Fibroblast of skin of scalp (primary cell): ENCODE results near the gene CHRNE. TPM values are rescaled to one million over a fixed set of nuclear protein-coding genes. Genes with fewer than 3 reads are reported as not detected.
A peak's percentile ranks its signal among the peaks of the same experiment; 100 is the strongest.

Source experiments
- DNase-seq: peaks from one replicate; pipeline ENCODE4 v3.0.0-alpha.2; 2013
- polyA plus RNA-seq, 2 experiments: library from polyadenylated mRNA; unstranded; fragments of 120-200 nt; gene quantifications; one replicate each; pipeline ENCODE4 v1.2.1, GENCODE V29; 2013; ENCODE audit not compliant: insufficient read length in 2 of 2

CHRNE gene
- polyA plus RNA-seq (2013, experiment 1 of 2; ENCODE audit: insufficient read length): 0.39 TPM
- 0.48 TPM for polyA plus RNA-seq (2013, experiment 2 of 2; ENCODE audit: insufficient read length)

- DNase-seq: peak; percentile 65
These were observed at the start of gene CHRNE for GRCh38 chr17:4903051-4903818. TSS of gene CHRNE (minus strand) at chr17:4903098. CDS start at chr17:4903063, 35 bp downstream.

DNA sequence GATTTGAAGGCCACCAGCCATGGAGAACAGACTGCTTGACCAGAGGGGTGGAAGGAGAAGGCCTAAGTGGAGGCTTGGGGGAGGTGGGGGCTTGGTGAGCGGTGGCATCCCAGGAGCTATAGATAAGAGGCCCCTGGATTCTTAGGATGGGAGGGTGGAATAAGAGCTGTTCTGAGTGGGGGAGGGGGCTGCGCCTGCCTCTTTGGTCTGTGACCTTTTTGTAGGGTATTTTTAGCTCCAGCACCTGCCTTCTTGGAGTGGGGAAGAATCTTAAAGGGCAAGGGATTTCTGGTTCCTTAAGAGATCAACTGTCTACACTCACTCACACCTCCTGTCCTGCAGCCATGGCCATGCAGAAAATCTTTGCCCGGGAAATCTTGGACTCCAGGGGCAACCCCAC, 48.6 kb upstream of the CHRNE start:
- no peak for DNase-seq

DNA sequence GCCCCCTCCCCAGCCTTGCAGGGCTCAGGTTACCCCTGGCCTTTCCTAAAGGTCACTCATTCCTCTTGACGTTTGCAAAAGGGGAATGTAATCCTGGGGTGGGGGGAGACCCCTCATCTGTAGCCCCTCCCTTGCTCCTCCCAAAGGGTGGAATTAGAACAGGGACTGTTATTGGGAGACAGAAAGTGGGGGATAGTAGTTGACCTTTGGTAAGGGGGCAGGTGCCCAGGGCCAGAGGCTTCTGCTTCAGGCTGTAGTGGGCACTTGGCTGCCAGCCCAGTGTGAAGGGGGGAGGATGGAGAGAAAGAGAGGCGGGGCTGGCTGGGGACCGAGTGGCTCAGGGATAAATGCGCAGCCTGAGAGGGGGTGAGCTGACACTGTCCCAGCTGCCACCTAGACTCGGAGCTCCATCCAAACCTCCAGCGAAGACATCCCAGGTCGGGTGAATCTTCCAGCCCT, 47.9 kb upstream of the CHRNE start, which contains the start of gene ENO3:
Gene ENO3 (plus strand): TSS at position 374 of the 459 bp plus-strand sequence. CDS start 711 bp downstream, outside the sequence.
- DNase-seq: no peak

- DNase-seq: no peak
These were observed 47.3 kb upstream of the CHRNE start for GRCh38 chr17:4950075-4950745.

- peak; percentile 72 for DNase-seq
These were observed 46.6 kb upstream of the CHRNE start for GRCh38 chr17:4949321-4950074.

GRCh38 chr17:4948931-4949320, 46.0 kb upstream of the CHRNE start:
- DNase-seq: peak; percentile 95

- peak; percentile 96 for DNase-seq
These were observed 45.5 kb upstream of the CHRNE start, which contains the start of gene PFN1 for GRCh38 chr17:4948166-4948930. TSS of gene PFN1 (minus strand) at chr17:4948530. CDS start at chr17:4948394, 136 bp downstream.

- DNase-seq: peak; percentile 73
These were observed 44.7 kb upstream of the CHRNE start for GRCh38 chr17:4947411-4948165.

DNA sequence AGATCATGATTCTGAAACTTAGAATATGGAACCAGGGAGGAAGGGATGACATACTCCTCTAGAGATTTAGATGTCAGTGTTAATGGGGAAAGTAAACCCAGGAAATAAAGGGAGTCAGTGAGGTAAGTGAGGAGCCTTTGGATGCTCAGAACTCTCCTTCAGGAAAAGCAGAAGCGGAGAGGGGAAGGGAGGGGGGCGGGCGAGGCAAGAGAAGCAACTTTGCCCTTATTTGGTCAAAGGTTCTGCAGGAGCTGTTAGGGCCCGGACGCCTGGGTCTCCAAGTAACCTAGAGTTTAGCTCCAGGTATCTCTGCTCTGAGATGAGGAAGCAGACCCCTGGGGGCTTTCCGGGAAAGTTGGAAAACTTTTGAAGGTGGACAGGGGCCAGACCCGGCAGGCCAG, 44.1 kb upstream of the CHRNE start:
- DNase-seq: peak; percentile 54

GRCh38 chr17:4946312-4946976, 43.5 kb upstream of the CHRNE start:
- no peak for DNase-seq

- DNase-seq: no peak
These were observed 43.0 kb upstream of the CHRNE start for GRCh38 chr17:4945944-4946280.

DNA sequence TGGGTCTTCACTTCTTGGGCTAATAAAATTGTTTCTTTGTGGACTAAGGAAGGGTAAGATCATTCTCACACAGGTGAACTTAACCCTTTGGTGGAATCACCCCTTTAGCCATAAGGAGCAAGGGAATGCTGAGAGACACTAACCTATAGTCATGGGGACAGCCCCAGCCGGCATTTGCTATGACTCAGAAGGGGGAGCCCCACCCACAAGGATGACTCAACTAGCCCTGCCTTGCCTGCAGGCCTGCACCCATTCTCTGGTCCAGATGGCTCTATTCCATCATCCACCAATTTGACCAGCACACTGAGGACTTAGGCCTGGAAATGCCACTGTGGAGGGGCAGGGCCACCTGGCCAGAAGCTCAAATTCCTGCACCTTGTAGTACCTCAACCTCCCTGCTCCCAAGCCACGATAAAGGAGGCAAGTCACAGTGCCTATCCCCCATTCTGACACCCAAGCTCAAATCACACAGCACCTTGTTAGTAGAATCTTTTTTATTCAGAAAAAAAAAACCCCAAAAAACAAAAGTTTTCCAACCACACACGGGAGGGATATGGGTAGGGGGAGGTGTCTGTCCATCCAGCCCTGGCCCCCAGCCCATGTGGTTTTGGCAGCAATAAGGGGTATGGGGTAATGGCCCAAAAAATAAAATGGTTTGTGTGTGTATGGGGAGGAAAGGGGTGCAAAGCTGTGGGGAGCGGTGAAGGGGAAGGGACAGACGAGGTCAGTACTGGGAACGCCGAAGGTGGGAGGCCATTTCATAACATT, 42.5 kb upstream of the CHRNE start:
- peak; percentile 90 for DNase-seq

GRCh38 chr17:4944554-4945175, 41.8 kb upstream of the CHRNE start:
- DNase-seq: no peak

GRCh38 chr17:4944163-4944553, 41.3 kb upstream of the CHRNE start:
- no peak for DNase-seq

DNA sequence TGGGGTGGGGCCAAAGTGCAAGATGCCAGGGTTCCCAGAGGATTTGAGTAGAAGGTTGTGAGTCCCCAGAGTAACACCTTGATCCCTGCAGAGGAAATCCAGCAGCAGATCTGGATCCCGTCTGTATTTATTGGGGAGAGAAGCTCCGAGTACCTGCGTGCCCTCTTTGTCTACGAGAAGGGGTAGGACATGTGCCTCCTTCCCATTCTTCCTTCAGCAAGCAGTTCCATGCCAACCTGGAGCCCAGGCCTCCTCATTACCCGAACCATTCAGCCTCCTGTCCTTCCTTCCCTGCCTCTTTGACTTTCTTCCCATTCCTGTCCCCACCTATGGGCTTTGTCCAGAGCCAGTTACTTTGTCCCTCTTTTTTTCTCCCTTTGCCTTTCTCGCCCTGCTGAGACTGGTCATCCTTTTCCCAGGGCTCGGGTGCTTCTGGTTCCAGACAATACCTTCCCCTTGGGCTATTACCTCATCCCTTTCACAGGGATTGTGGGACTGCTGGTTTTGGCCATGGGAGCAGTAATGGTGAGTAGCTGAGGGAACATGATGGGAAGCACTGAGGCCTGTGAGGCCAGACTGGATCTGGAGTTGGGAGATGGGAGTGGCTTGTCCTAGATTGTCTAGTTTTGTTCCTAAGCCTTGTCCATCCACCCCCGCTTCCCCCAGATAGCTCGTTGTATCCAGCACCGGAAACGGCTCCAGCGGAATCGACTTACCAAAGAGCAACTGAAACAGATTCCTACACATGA, 40.0 kb upstream of the CHRNE start:
- no peak for DNase-seq

DNA sequence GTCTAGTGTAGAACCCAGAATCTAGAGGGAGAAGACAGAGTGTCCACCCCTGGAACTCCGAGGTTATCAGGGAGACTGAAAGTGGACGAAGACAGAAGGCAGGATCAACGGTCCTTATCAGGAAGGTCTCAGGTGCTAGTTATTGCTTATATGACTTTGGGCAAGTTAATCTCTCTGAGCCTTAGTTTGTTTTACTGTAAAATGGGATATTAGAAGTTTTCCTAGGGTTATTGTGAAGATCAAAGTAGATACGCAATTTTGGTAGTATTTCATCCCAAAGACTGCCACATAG, 38.4 kb upstream of the CHRNE start:
- no peak for DNase-seq

DNA sequence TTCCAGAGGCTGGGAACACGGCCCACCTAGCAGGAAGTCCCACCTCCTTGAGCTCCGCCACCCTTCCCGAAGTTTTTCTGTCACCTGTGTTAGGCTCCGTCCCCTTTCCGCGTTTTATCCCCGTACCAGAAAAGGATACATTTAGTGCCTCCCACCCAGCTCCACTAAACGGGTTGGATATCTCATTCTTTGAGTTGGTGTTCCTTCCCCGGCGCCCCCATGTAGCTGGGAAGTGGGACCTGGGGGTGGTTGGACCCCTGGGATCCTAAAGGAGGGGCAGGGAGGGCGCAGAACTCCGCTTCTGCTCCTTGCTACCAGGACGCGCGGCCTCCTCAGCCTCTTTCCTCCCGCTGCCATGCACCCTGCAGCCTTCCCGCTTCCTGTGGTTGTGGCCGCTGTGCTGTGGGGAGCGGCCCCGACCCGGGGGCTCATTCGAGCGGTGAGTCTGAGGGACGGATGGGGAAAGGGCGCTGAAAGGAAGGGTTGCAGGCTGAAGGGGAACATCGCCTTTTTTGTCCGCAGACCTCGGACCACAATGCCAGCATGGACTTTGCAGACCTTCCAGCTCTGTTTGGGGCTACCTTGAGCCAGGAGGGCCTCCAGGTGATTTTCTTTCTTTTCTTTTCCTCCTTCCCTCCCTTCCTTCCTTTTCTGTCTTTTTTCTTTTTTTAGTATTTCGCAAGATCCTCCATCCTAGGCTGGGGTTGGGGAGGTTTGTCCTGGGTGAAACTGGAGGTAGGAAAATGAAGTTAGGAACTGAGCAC, 37.8 kb upstream of the CHRNE start:
- DNase-seq: no peak
